GM12875 (cell line): ENCODE measurements around the gene TNFRSF4.

Experiments
- H3K4me3 ChIP-seq: one replicate; pipeline ENCODE4 v1.5.1; 2011; ENCODE audit warnings: low read depth, low read length, control low read depth
- CTCF ChIP-seq: IDR thresholded peaks from 2 replicates; pipeline ENCODE4 v1.5.1; 2011; ENCODE audit warnings: low read depth, mild to moderate bottlenecking, control low read depth, inconsistent platforms, low read length, moderate library complexity, borderline replicate concordance; ENCODE audit not compliant: insufficient read depth

Gene TNFRSF4

DNA sequence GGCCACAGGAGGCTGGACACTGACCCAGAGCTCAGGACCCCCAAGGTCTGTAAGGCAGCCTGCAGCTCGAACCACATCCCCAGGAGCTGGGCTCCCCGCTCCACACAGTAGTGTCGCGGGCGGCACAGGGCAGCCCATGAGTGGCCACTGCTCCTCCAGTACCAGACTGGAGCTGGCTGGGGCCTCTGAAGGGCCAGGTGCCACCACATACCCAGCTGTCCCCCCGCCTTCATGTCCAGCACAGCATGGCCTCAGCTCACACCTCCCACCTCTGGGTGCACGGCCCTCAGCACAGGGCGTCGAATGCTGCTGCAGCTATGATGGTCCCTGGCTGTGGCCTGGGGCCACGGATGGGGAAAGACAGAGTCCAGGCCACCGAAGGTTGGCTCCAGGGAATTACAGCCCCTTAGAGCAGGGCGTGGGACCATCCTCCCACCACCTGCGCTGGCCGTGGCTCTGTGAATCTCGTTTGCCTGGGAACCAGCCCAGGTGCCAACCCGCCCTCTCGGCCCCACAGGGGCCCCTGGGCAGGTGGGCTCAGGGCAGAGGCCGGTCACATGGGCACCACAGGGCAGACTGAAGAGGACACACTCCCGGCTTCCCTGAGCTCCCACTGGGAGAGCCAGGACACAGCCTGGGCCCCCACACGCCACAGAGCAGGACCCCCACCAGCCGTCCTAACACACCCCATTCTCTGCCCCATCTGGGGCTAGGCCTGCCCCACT, 2.1 kb upstream of the TNFRSF4 start:
- TF ChIP-seq CTCF, result no peak
- no peak overlapping the region for H3K4me3 ChIP-seq

DNA sequence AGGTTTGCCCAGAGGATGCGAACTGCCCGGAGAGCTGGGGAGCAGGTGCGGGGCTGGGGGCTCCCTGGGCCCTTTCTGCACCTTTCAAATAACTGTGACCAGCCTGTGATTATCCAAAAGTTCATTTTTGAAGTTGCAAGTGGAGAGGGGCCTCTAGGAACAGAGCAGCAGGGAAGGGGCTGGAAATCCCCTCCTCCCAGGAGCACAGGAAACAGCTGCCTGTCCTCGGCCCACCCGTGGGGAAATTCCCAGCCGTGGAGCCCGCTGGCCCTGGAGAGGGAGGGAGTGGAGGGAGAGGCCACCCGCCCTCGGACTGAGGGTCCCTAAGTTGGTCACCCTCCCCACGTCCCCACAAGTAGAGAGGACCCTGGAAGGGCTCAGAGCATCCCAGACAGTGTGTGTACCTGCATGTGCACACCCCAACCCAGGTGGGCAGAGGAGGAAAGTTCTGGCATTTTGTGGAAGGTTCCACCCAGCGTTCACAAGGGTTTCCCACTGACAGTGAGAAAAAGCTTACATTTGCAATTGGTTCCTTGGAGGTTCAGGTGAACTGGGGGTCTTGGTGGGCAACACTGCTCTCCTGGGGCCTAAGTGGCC, 1.2 kb upstream of the TNFRSF4 start:
- TF ChIP-seq CTCF, result no peak
- H3K4me3 ChIP-seq, result no peak overlapping the region

DNA sequence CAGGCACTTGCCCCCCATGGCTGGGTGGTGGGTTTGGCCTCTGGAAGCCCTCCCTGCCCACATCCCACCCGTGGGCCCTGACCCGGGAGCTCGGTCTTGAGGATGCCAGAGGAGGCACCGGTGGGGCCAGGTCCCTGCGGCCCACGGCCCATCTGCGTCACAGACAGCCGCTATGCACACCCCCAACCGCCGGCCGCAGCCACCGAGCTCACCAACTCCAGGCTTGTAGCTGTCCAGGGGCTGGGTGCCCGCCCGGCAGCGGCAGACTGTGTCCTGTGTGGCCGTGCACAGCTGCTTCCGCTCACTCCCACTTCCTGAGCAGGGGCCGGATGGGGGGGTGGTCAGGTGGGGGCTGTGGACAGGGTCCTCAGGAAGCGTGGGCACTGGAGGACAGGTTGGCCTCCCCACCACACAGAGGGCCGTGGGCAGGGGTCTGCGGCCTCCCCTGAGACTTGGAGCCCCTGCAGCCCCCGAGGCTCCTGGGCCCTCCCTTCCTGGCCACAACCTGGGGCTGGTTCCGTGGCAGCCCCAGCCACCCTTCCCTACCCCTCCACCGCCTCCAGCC, 1.1 kb downstream of the TNFRSF4 start:
- no peak for TF ChIP-seq CTCF
- H3K4me3 ChIP-seq, result peak overlapping the region; percentile 31

DNA sequence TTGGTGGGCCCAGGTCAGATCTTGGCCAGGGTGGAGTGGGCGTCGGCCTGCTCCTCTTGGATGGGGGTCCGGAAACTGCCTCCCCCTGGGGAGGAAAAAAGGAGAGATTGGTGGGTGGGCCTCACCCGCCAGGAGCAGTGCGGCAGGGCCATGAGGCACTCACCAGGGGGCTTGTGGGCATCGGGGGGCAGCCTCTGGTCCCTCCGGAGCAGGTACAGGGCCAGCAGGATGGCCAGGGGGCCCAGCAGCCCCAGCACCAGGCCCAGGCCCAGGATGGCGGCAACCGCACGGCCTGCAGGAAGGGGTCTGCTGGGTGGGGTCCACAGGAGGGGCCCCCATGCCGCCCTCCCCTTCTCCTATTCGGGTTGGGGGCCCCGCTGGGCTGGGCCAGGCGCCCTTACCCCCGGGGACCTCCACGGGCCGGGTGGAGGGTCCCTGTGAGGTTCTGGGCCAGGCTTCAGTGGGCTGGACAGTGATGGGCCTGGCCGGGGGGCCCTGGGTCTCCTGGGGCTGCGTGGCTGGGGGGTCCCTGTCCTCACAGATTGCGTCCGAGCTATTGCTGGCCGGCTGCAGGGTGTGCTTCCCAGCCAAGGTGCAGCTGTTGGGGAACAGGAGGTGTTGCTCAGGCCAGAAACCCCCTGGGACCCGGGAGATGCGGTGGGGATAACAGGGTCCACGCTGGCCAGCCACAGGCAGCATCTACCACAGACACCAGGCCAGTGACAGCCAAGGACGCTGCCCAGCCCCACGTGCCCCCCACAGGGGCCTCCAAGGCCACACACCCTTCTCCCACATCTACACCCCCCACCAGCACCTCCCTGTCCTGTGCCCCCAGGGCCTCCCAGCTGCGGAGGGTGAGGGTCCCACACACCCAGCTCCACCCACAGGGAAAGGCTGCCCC, 2.2 kb downstream of the TNFRSF4 start:
- peak overlapping the region; percentile 5 for H3K4me3 ChIP-seq
- TF ChIP-seq CTCF, result no peak

GRCh38 chr1:1210726-1211540, 3.0 kb downstream of the TNFRSF4 start:
- no peak overlapping the region for H3K4me3 ChIP-seq
- no peak for TF ChIP-seq CTCF

DNA sequence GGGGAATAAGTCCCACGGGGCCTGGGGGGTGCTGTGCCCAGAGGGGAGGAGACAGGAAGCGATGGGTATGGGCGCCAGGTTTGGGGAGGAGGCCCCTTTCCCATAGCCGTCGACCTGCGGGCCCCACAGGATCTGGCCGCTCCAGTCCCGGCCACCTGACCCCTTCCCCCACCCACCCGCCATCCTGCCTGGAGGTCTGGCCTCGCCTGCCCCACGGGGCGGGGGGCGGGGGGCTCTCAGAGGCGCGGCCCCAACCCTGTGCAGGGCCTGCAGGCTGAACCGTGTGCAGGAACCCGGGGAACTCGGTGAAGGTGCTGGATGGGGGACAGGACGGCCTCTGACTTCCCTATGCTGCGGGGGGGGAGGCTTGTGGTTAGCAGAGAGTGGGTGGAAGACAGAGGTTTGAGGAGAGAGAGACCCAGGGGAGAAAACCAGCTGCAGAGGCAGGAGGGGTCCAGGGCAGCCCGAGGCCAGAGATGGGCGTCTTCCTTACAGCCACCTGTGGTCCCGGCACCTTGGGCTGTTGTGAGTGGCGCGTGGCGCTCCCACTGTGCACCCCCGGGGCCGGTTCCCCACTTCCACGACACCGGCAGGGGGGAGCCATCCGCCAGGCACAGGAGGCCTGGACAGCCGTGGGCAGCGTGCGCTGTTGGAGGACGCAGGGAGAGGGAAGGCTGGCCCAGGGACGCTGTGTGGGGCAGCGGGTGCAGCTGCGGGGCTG, 5.1 kb downstream of the TNFRSF4 start:
- TF ChIP-seq CTCF, result no peak
- no peak overlapping the region for H3K4me3 ChIP-seq
